CD14-positive monocyte (primary cell): ENCODE results near the gene PPP2R3C. TPM values are rescaled to one million over a fixed set of nuclear protein-coding genes. Genes with fewer than 3 reads are reported as not detected.

Source experiments
- DNase-seq, 3 donors: peaks; one replicate each; pipeline ENCODE4 v3.0.0-alpha.2; 2011 to 2022
- H2AFZ ChIP-seq: 2 replicates; pipeline ENCODE4 v1.6.0; 2012; ENCODE audit warnings: mild to moderate bottlenecking, low read depth, low read length, inconsistent platforms; ENCODE audit not compliant: insufficient read depth, poor library complexity, severe bottlenecking
- H3K27ac ChIP-seq, 2 donors: 1 replicate in 1 of 2; 2 replicates in 1 of 2; pipeline ENCODE4 v1.5.1; 2012 to 2013; ENCODE audit warnings: low read length in 2 of 2, control low read depth in 1 of 2, inconsistent platforms in 1 of 2, low read depth in 1 of 2, mild to moderate bottlenecking in 1 of 2
- H3K27me3 ChIP-seq, 2 donors: one replicate each; pipeline versions ENCODE4 v1.6.0 to v1.6.1; 2011 to 2013; ENCODE audit warnings: low read length in 2 of 2; ENCODE audit not compliant: control insufficient read depth in 2 of 2, insufficient read depth in 2 of 2
- H3K36me3 ChIP-seq, 2 donors: replicated peaks in 1 of 2; 1 replicate in 1 of 2; 2 replicates in 1 of 2; pipeline versions ENCODE4 v1.5.1 to v1.6.1; 2012 to 2013; ENCODE audit warnings: low read length in 2 of 2, control low read depth in 1 of 2, inconsistent platforms in 1 of 2, mild to moderate bottlenecking in 1 of 2; ENCODE audit not compliant: insufficient read depth in 2 of 2, control insufficient read depth in 1 of 2
- H3K4me1 ChIP-seq, 2 donors: 1 replicate in 1 of 2; 2 replicates in 1 of 2; pipeline versions ENCODE4 v1.5.1 to v1.6.1; 2012 to 2013; ENCODE audit warnings: low read length in 2 of 2, control low read depth in 1 of 2, inconsistent platforms in 1 of 2, mild to moderate bottlenecking in 1 of 2, moderate library complexity in 1 of 2; ENCODE audit not compliant: insufficient read depth in 2 of 2, control insufficient read depth in 1 of 2
- H3K4me2 ChIP-seq: replicated peaks from 2 replicates; pipeline ENCODE3; 2012; ENCODE audit warnings: low read length, moderate library complexity, mild to moderate bottlenecking; ENCODE audit not compliant: poor library complexity, severe bottlenecking; ENCODE audit errors: extremely low read depth
- H3K4me3 ChIP-seq, 3 experiments: fragments of 200-600 bp in 1 of 3; sonication (generic) in 1 of 3; replicated peaks in 1 of 3; 1 replicate in 2 of 3; 2 replicates in 1 of 3; pipeline ENCODE4 v1.5.1; 2011 to 2013; ENCODE audit warnings: low read length in 3 of 3, mild to moderate bottlenecking in 3 of 3, control low read depth in 2 of 3, low read depth in 2 of 3, inconsistent platforms in 1 of 3, moderate library complexity in 1 of 3
- H3K79me2 ChIP-seq: 2 replicates; pipeline ENCODE4 v1.6.0; 2012; ENCODE audit warnings: mild to moderate bottlenecking, control low read depth, inconsistent platforms, low read length, moderate library complexity; ENCODE audit not compliant: insufficient read depth
- H3K9ac ChIP-seq: 2 replicates; pipeline ENCODE4 v1.6.0; 2017; ENCODE audit warnings: low read length, mild to moderate bottlenecking; ENCODE audit not compliant: insufficient read depth, poor library complexity, severe bottlenecking
- H3K9me3 ChIP-seq, 2 donors: replicated peaks in 1 of 2; 1 replicate in 1 of 2; 2 replicates in 1 of 2; pipeline versions ENCODE4 v1.5.1 to v1.6.1; 2012 to 2013; ENCODE audit warnings: low read length in 2 of 2, control low read depth in 1 of 2; ENCODE audit not compliant: control insufficient read depth in 1 of 2, insufficient read depth in 1 of 2
- H4K20me1 ChIP-seq: 2 replicates; pipeline ENCODE4 v1.6.0; 2012; ENCODE audit warnings: mild to moderate bottlenecking, low read length, control low read depth, moderate library complexity; ENCODE audit not compliant: insufficient read depth
- H3K27ac Mint-ChIP-seq, 7 donors: one replicate each; pipeline ENCODE4 v1.8.0; 2020; ENCODE audit warnings: mild to moderate bottlenecking in 7 of 7, mixed read lengths in 7 of 7, moderate library complexity in 6 of 7, inconsistent platforms in 2 of 7
- H3K27me3 Mint-ChIP-seq, 3 donors: one replicate each; pipeline ENCODE4 v1.8.0; 2021 to 2022; ENCODE audit warnings: low read depth in 3 of 3, mild to moderate bottlenecking in 3 of 3, mixed read lengths in 3 of 3, moderate library complexity in 3 of 3, inconsistent platforms in 1 of 3
- H3K36me3 Mint-ChIP-seq, 2 donors: one replicate each; pipeline ENCODE4 v1.8.0; 2020; ENCODE audit warnings: mixed read lengths in 2 of 2, inconsistent platforms in 1 of 2, mild to moderate bottlenecking in 1 of 2
- H3K4me1 Mint-ChIP-seq: one replicate; pipeline ENCODE4 v1.8.0; 2020; ENCODE audit warnings: mild to moderate bottlenecking, mixed read lengths
- H3K4me3 Mint-ChIP-seq, 2 donors: one replicate each; pipeline ENCODE4 v1.8.0; 2020; ENCODE audit warnings: mild to moderate bottlenecking in 2 of 2, mixed read lengths in 2 of 2, moderate library complexity in 1 of 2
- H3K9me3 Mint-ChIP-seq, 7 donors: one replicate each; pipeline ENCODE4 v1.8.0; 2020 to 2022; ENCODE audit warnings: mixed read lengths in 7 of 7, mild to moderate bottlenecking in 6 of 7, moderate library complexity in 6 of 7, inconsistent platforms in 2 of 7
- CTCF ChIP-seq: fragments of 200-600 bp; IDR thresholded peaks from one replicate; pipeline ENCODE4 v1.8.0; 2022; ENCODE audit warnings: antibody characterized with exemption, mild to moderate bottlenecking
- WGBS: methylation state at CpG from one replicate; pipeline ENCODE4 v1.1.5; 2013; ENCODE audit warnings: missing lambda C conversion rate; ENCODE audit not compliant: insufficient coverage; 5-methylcytosine and 5-hydroxymethylcytosine counted together
- intact Hi-C, 2 donors: fragments of 100-400 bp; cut with micrococcal nuclease; formaldehyde crosslinking; loops; one replicate each; pipeline versions ENCODE4 v1.15.0 to v1.15.1; 2023
- polyA plus RNA-seq, 3 donors: library from polyadenylated mRNA; depleted of rRNA in 1 of 3; unstranded in 2 of 3; stranded (reverse) in 1 of 3; fragments of 300-500 nt in 2 of 3; fragments of >200 nt in 1 of 3; fragmentation: Illumina TruSeq in 2 of 3; gene quantifications; 1 replicate in 2 of 3; 2 replicates in 1 of 3; pipeline ENCODE4 v1.2.3, GENCODE V29; 2012 to 2021

Gene PPP2R3C
- polyA plus RNA-seq, 3 donors, result 21.4 to 131 (median 122) TPM

- Mint-ChIP-seq H3K27ac (peak overlapping the region in 1 of 7 donors; percentile 72), H3K4me3 (no peak overlapping the region), H3K4me1 (peaks cover 36% of the 10 kb centered on the region), H3K36me3 (peaks cover 40 to 69% of the 10 kb centered on the region in 2 donors), H3K27me3 (no peaks in the 10 kb centered on the region), H3K9me3 (no peaks in the 10 kb centered on the region)
- H2AFZ ChIP-seq, result no peak overlapping the region
- peaks cover 7 to 29% of the 10 kb centered on the region in 2 donors for H3K4me1 ChIP-seq
- H3K4me2 ChIP-seq, result no peak overlapping the region
- peaks cover 9 to 53% of the 10 kb centered on the region in 2 donors for H3K36me3 ChIP-seq
- intact Hi-C loops, result no loop called here
- H3K27me3 ChIP-seq, result no peaks in the 10 kb centered on the region
- no peak overlapping the region for H3K27ac ChIP-seq
- DNase-seq, result no peak
- no peak overlapping the region for H3K4me3 ChIP-seq
- H3K9me3 ChIP-seq, result no peaks in the 10 kb centered on the region
- H3K9ac ChIP-seq, result no peak overlapping the region
- peaks cover 14% of the 10 kb centered on the region for H3K79me2 ChIP-seq
- WGBS, result 100% methylated on average over 2 of the region's 5 CpGs
- no peak for TF ChIP-seq CTCF
- no peaks in the 10 kb centered on the region for H4K20me1 ChIP-seq
These were observed 16.8 kb upstream of the PPP2R3C start for GRCh38 chr14:35138585-35138984.

- 43% methylated on average over 1 of the region's 4 CpGs for WGBS
- Mint-ChIP-seq H3K36me3 (peaks cover 41 to 71% of the 10 kb centered on the region in 2 donors), H3K4me1 (peaks cover 40% of the 10 kb centered on the region), H3K9me3 (peaks cover 2 to 12% (median 4%) of the 10 kb centered on the region in 7 donors), H3K4me3 (no peak overlapping the region), H3K27ac (peak overlapping the region in 5 of 7 donors; percentile 12 to 70 (median 59)), H3K27me3 (no peaks in the 10 kb centered on the region)
- H3K4me1 ChIP-seq, result peaks cover 7 to 39% of the 10 kb centered on the region in 2 donors
- H3K27ac ChIP-seq, result peak overlapping the region in 1 of 2 donors; percentile 58
- TF ChIP-seq CTCF, result no peak
- no peaks in the 10 kb centered on the region for H3K27me3 ChIP-seq
- no peak for DNase-seq
- no peak overlapping the region for H3K9ac ChIP-seq
- intact Hi-C loops, result no loop called here
- H3K79me2 ChIP-seq, result peaks cover 24% of the 10 kb centered on the region
- peaks cover 0 to 6% of the 10 kb centered on the region in 2 donors for H3K9me3 ChIP-seq
- H2AFZ ChIP-seq, result no peak overlapping the region
- H3K36me3 ChIP-seq, result peaks cover 9 to 45% of the 10 kb centered on the region in 2 donors
- no peak overlapping the region for H3K4me2 ChIP-seq
- no peaks in the 10 kb centered on the region for H4K20me1 ChIP-seq
- no peak overlapping the region for H3K4me3 ChIP-seq
These were observed 12.7 kb upstream of the PPP2R3C start for GRCh38 chr14:35134329-35135123.
